ENCODE data around the gene EMC1.

DNA sequence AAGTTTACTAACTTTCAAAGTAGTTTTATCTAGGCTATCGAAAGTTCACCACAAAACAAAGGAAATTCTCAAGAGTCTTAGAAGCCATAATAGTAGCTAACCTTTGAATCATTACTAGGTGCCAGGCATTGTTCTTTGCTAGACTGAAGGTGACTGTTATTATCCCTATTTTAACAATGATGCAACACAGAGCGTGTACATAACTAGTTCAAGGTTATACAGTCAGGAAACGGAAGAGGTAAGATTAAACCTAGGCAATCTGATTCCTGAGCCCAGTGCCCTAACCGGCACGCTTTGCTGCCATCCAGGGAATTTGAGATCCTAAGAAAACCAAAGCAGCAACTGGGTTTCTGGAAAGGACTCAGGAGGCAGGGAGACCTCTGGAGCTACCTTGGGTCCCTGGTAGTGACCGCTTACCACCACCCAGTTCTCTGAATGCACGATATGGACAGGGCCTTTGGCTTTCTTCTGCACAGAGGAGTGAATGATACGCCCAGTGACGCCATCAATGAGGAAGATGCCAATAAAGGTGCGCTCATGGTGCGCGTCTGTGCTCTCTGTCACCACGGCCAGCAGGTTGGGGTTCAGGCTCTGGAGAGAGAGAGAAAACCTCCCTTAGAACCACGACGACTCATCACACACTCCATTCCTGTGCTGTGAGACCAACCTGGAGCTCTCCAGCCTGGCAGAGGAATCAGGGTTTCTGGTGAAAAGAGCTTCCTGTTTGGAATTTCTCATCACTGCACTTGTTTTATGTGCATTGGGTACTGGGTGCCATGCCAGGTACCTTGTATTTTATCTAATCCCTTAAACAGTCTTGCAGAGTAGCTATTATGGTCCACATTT is 28.1 kb downstream of the EMC1 start:
- TF ChIP-seq, protein P1, sequence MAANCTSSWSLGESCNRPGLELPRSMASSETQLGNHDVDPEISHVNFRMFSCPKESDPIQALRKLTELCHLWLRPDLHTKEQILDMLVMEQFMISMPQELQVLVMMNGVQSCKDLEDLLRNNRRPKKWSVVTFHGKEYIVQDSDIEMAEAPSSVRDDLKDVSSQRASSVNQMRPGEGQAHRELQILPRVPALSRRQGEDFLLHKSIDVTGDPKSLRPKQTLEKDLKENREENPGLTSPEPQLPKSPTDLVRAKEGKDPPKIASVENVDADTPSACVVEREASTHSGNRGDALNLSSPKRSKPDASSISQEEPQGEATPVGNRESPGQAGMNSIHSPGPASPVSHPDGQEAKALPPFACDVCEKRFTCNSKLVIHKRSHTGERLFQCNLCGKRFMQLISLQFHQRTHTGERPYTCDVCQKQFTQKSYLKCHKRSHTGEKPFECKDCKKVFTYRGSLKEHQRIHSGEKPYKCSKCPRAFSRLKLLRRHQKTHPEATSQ (tag by site-specific recombination; IDR thresholded peaks at IDR 0.05): no peak
- TF ChIP-seq, protein P2, sequence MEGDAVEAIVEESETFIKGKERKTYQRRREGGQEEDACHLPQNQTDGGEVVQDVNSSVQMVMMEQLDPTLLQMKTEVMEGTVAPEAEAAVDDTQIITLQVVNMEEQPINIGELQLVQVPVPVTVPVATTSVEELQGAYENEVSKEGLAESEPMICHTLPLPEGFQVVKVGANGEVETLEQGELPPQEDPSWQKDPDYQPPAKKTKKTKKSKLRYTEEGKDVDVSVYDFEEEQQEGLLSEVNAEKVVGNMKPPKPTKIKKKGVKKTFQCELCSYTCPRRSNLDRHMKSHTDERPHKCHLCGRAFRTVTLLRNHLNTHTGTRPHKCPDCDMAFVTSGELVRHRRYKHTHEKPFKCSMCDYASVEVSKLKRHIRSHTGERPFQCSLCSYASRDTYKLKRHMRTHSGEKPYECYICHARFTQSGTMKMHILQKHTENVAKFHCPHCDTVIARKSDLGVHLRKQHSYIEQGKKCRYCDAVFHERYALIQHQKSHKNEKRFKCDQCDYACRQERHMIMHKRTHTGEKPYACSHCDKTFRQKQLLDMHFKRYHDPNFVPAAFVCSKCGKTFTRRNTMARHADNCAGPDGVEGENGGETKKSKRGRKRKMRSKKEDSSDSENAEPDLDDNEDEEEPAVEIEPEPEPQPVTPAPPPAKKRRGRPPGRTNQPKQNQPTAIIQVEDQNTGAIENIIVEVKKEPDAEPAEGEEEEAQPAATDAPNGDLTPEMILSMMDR (tag by site-specific recombination; IDR thresholded peaks at IDR 0.05): no peak

Measured in HEK293 (cell line).